Hematopoietic multipotent progenitor cell treated with erythropoietin and hydrocortisone succinate and interleukin-3 and kit ligand, for 15 days (in vitro differentiated cells): ENCODE results near the gene AP3B1.

Experiments used
- DNase-seq: peaks from one replicate; pipeline ENCODE4 v3.0.0-alpha.2; 2015; ENCODE audit warnings: low spot score

Gene AP3B1

DNA sequence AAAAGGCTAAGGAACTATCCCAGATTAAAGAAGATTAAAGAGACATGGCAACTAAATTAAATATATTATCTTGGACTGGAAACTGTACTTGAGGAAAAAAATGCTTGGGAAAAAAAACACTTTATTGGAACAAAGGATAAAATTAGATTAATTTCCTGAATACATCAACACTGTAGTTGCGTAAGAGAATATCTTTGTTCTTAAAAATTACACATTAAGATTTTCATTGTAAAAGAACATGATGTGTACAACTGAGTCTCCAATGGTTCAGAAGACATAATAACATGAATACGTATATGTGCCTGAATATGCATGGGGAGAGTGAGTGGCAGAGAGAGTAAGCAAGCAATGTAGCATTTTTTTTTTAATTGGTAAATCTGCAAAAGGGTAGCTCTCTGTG, 2.8 kb downstream of the AP3B1 start:
- no peak for DNase-seq

DNA sequence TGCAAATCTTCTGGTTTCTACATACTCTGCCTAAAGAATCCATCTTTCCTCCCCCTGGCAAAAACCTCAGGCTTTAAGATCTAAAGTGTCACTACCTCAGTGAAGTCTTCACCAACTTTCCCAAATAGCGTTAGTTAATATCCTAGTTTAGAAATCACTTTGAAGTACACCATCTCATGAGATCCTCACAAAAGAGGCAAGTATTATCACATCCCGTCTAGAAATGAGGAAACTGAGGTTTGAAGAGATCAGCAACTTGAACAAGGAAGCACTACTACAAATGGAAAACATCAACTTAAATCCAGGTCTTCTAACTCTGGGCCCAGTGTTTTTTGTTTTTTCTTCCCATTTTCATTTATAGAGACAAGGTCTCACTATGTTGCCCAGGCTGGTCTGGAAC, 4.6 kb downstream of the AP3B1 start:
- no peak for DNase-seq

DNA sequence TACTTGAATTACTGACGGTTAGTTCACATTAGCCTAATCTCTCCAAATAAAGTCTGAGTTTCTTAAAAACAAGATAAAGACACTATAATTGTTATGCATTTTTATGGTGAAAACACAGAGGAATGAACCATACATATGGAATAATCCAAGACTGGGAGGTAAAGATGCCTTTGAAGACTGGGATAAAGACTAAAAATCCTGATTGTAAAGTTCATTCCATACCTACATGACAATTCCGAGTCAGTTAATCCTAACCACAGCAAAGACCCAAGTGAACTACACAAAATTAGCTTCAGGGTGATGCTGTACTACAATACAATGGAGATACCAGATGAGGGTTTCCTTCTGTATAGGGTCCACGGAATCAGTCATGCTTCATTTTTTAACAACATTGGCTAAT, 6.3 kb downstream of the AP3B1 start:
- DNase-seq, result no peak

DNA sequence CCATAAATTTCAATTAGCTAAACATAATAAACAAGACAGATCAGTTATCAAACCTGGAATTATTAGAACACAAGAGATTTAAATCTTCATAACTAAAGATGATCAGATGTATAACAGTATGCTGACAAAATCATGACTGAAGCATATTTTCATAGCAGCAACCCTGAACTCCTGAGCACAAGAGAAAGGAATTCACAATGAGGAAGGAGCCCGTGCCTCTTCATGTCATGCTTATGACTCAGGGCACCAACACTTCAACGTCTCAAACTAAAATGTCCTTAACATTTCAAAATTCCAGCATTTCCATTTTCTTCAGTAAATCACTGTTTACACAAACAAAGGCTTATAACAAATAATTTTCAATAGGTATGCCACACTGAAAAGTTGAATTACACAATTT, 6.7 kb downstream of the AP3B1 start:
- DNase-seq, result no peak

DNA sequence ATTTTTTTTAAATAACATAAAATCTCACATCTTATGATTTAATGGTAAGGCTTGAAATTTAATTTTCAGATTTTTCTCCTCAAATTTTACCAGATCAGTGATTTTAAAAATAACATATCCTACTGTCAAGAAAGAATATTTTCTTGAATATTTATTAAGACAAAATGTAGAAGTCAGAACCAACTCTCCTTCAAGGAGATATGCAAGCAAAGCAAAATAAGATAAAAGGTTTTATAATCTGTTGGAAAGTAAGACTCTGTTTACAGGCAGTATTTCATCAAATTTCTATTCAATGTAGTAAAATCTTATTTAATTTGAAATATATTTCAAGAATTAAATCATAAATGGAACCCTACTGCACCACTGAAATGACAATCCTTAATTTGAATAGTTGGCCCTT, 7.3 kb downstream of the AP3B1 start:
- DNase-seq, result no peak

DNA sequence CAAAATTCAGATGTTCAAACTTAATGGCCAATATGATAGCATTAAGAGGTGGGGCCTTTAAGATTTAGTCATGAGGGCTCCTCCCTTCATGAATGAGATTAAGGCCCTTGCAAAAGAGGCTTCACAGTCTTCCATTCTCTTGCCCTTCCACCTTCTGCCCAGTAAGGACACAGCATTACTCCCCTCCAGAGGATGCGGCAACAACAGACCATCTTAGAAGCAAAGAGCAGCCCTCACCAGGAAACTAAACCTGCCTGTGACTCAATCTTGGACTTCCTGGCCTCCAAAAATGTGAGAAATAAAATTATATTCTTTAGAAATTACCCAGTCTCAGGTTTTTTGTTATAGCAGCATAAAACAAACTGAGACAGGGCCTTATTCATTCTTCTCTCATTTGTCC, 8.2 kb downstream of the AP3B1 start:
- DNase-seq, result no peak

DNA sequence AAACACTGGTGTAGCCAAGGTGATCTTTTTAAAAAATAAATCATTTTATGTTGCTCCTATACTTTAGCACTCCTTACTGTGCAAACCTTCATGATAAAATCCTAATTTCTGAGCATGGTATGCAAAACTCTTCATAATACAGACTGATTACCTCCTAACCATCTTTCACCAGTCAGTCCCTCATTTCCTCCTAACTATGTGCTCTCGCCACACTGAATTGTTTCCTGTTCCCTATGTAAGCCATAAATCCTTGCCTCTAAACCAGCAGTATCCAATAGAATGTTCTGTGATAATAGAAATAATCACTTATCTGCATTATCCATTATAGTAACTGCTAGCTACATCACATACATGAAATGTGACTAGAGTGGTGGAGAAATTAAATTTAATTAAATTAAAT, 10.7 kb downstream of the AP3B1 start:
- no peak for DNase-seq

DNA sequence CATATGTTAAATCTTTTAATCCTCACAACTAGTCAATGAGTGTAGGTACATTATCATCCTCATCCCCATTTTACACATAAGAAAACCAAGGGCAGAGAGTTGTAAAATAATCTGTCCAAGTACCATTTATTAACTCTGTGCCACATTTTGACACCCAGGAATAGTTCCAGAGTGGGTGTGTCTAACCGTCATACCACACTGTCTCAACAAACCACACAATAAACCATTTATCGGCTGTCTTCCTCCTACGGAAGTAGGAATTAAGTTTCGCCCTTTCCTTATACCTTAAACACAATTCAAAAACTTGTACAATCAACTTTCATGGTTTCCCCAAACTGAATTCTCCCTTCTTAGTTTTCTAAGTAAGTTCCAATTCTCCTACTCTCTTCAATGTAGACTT, 11.4 kb downstream of the AP3B1 start:
- no peak for DNase-seq

DNA sequence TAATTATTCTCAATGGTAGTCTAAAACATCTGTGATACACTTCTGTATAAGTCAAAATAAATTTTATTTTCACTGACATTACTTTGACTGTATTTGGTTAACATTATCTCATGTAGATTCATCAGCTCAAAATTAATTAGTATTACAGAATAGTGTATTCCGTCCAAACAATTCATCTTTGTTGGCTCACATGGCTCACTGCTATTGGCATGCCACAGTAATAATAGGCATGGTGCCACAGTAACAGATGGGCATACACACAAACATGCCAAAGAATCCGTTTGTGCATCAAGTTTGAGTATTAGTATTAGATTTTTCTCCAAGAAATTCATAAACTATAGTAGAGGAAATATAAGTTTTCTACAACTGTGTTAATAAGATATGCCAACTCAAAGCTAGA, 14.2 kb downstream of the AP3B1 start:
- no peak for DNase-seq

DNA sequence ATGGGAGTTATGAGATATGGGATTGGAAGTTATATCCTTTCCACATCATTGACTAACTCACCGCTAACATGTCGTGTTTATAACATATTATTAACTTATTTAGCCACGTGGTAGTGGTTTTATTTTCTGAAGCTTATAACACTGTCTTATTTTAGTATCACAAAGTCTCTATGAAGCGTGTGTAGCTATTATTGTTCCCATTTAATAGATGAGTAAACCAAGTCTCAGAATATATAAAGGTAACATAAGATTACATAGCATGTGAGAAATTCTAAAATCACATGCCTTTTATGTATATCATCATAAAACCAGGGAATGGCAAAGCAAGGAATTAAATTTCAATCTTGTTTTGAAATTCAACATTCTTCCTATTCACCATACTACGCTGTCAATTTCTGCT, 15.3 kb downstream of the AP3B1 start:
- DNase-seq, result no peak

DNA sequence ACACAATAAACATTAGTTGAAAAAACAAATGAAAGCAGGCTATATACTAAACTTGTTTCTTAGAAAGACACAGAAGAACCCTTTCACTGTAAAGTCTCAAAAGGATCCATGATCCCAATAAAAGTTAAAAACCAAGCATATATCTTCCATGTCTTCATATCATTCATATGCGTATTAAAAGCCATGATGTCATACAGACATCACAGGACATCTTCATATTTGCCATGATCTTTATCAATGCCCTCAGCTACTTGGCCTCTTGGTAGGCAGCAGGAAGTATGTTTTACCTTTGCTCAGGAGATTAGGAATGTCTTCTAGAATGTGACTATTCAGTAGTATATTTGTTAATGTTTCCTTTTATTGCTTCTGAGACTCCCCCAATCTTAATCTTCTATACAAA, 16.8 kb downstream of the AP3B1 start:
- no peak for DNase-seq

DNA sequence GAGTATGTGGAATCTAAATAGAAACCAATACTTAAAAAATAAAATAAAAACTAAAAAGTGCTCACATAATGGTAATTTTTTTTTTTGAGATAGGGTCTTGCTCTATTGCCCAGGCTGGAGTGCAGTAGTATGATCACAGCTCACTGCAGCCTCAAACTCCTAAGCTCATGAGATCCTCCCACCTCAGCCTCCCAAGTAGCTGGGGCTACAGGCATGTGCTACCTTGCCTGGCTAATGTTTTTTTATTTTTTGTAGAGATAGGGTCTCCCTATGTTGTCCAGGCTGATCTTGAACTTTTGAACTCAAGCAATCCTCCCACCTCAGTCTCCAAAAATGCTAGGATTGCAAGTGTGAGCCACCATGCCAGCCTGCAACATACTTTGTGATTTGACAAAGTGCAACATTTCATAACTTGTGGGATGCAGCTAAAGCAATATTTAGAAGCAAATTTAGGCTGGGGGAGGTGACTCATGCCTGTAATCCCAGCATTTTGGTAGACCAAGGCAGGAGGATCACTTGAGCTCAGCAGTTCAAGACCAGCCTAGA, 18.4 kb downstream of the AP3B1 start:
- DNase-seq, result no peak

DNA sequence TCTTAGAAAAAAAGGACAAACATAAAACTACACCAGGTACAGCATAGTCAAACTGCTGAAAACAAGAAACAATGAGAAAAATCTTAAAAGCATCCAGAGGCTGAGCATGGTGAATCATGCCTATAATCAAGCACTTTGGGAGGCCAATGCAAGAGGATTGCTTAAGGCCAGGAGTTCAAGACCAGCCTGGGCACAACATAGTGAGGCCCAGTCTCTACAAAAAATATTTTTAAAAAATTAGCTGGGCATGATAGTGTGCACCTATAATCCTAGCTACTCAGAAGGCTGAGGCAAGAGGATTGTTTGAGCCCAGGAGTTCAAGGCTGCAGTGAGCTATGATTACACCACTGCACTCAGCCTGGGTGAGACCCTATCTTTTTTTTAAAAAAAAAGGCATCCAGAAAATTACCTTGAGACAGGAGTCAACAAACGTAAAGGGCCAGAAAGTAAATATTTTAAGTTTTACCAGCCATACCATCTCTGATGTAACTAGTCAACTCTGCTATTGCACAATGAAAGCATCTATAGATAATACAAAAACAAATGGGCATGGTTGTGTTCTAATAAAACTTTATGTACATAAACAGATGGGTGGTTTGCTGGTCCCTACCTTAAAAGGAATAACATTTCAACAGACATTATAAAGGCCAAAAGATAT, 19.8 kb downstream of the AP3B1 start:
- DNase-seq, result no peak

DNA sequence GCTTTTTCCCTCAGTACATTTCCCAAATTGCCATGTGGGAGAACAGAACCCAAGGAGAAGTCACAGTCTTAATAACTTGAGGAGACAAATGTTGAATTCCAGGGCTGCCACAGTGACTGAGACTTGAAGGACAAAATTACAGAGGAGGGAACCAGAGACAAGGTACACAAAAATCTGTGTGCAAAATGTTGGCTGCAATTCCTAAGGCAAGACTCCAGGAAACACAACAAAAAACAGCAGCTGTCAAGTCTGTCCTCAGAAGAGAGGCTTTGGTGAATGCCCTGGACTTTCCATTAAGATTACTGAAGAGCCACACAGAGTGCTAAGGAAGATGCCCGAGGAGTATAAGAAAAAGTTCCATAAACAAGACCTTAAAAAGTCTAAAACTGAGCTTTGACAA, 21.1 kb downstream of the AP3B1 start:
- DNase-seq, result no peak

DNA sequence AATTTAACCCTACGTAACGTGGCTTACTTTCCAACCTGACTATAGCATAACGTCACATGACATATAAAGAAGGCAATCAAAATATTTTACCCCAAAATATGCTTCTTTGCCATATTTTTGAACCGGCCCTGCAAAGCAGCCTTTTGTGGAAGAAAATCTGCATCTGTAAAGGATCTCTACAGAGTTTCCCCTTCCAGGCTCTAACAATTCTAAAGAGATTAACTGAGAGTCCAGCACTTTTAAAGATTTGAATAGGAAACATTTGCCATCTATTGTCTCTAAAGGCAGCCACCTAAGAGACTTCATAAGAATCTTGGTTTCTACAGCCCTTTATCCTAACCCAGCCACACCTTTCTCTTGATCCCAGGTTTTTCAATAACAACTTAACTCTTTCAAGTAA, 22.7 kb downstream of the AP3B1 start:
- no peak for DNase-seq

DNA sequence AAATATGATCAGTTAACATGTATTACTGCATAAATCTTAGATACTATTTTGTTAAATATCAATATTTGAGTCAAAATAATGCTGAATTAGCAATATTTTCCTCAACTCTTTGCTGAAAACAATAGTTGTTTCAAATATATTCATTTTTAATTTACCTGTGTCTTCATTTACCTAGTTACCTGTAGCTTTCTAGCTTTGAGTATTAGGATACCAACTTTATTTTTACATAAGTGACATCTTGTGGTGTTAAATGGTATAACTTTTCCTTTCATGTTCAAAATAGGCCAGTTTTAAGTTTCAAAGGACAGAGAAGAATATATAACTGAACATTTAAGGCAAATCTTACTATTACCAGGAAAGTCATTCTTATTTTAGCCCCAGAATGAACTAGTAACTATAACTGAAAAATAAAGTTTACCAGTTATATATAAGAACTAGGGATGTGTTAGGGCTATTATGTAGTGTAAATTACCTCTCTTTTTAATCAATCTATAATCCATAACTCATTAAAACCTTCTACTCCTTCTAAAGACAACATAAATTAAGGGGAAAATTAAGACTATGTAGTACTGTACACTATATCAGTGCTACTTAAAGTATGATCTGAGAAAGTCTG, 25.3 kb downstream of the AP3B1 start:
- peak; percentile 46 for DNase-seq

DNA sequence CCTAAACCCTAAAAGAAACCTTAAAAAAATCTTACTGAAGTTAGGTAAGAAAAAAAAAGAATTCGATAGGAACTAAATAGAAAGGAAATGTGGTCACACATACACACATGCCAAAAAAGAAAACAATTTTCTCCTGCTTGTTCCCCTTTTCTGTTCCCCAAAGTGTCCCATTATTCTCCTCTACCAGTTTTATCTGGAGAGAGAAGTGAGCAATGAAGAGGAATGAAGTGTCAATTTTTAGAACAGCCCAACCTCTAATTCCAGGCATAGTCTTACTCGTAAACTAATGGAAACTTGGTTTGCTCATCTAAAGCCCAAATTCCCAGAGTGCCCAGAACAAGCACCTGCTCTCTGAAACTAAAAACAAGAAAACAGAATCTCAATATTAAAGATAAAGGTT, 26.1 kb downstream of the AP3B1 start:
- no peak for DNase-seq

DNA sequence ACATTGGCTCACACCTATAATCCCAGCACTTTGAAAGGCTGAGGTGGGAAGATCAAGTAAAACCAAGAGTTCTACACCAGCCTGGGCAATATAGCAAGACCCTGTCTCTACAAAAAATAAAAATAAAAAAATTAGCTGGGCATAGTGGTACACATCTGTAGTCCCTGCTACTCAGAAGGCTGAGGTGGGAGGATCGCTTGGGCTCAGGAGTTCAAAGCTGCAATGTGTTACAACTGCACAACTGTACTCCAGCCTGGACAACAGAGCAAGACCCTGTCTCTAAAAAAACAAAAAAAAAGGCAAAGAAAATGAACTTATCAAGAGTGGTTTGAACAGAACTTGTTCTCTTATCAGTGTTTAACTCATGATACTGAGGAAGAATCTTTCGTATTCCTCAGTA, 29.3 kb downstream of the AP3B1 start:
- DNase-seq, result no peak

DNA sequence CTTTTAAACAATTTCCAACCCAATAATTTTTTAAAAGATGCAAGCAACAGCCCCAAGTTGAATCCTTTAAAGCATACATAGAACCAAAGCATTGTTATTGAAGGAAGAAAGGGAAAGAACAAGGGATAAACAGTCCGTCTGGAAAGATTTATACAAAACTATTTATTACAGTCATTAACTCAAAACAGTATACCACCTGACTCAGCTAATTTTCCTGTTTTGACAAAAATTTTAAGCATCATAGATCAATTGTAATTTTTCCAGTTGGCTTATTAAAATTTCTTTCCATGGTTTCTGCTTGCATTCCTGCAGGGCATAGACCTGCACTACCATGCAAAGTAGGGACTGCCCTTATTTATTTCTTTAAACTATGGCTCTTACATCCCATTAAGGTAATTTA, 29.9 kb downstream of the AP3B1 start:
- no peak for DNase-seq

DNA sequence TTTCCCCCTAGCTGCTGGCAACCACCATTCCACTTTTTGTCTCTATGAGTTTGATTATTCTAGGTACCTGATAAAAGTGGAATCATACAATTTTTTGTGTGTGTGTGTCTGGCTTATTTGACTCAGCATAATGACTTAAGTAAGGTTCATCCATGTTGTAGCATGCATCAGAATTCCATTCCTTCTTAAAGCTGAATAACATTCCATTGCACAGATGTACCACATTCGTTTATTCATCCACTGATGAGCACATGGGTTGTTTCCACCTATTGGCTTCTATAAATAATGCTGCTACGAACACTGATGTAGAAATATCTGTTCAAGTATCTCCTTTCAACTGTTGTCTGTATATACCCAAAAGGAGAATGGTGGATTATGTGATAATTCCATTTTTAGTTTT, 33.7 kb downstream of the AP3B1 start:
- no peak for DNase-seq

DNA sequence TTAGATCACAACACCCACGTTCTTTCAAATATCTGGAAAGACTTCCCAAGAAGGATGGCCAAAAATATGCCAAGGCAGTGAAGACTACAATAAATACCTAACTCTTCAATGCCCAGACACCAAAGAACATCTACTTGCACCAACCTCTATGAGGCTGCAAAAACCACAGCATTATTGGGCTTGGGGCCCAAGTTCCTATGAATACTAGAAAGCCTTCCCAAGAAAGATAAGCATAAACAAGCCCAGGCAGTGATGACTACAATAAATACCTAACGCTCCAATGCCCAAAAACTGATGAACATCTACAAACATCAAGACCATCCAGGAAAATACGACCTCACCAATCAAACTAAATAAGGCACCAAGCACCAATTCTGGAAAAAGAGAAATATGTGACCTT, 41.3 kb downstream of the AP3B1 start:
- DNase-seq, result no peak

DNA sequence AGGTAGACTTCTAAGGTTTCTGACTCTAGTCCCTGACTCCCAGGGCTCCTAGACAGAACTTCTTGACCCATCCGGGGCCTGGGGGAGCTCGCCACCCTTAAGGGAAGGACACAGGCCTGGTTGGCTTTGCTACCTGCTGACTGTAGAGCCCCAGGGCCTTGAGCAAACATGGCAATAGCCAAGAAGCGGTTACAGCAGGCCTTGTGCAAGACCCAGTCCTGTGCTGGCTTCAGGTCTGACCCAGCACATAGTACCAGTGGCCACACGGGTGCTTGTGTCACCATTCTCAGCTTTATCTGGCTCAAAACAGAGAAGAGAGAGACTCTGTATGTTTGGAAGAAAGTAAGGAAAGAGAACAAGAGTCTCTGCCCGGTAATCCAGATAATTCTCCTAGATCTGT, 41.8 kb downstream of the AP3B1 start:
- DNase-seq, result no peak

DNA sequence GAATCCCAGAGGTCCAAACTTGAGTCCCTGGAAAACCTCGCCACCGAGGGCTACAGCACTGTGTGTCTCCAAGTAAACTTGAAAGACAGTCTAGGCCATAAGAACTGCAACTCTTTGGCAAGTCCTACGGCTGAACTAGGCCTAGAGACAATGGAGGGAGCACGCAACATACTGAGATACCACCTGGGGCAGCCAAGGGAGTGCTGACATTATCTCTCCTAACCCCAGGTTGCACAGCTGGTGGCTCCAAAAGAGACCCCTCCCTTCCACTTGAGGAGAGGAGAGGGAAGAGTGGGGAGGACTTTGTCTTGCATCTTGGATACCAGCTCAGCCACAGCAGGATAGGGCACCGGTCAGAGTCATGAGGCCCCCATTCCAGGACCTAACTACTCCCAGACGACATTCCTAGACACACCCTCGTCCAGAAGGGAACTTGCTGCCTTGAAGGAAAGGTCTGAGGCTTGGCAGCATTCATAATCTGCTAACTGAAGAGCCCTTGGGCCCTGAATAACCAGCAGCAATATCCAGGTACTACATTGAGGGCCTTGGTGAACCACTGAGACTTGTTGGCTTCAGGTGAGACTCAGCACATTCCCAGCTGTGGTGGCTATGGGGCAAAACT, 42.7 kb downstream of the AP3B1 start:
- no peak for DNase-seq

DNA sequence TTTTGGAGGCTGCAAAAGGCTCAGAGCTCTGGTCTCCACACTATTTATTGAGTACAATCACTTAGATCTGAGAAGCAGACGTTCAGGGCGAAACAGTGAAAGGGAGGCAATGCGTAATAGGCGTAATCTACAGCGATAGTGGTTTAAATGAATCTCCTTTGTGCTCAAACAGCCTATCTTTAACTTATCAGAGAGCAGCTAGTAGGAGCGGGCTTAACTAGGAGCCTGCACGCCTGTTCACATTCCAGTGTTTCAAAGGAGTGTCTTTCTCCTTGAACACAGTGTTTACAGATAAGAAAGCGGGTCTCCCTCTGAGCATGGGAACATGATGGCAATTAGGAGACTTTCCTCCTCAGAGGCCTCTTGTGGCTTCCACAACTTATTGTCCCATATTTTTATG, 49.4 kb downstream of the AP3B1 start:
- no peak for DNase-seq
